IPS-15b (cell line): ENCODE results near the gene ABHD16A.
A peak's percentile ranks its signal among the peaks of the same experiment; 100 is the strongest.

Source experiments
- H3K27me3 ChIP-seq: one replicate; pipeline ENCODE4 v1.6.1; 2013; ENCODE audit warnings: low read length; ENCODE audit not compliant: control insufficient read depth, insufficient read depth
- H3K36me3 ChIP-seq: one replicate; pipeline ENCODE4 v1.6.1; 2013; ENCODE audit warnings: low read length; ENCODE audit not compliant: control insufficient read depth, insufficient read depth
- H3K4me1 ChIP-seq: one replicate; pipeline ENCODE4 v1.6.1; 2013; ENCODE audit warnings: mild to moderate bottlenecking, low read length; ENCODE audit not compliant: control insufficient read depth, insufficient read depth
- H3K4me3 ChIP-seq: one replicate; pipeline ENCODE4 v1.5.1; 2013; ENCODE audit warnings: low read depth, low read length
- H3K9ac ChIP-seq: one replicate; pipeline ENCODE4 v1.6.1; 2013; ENCODE audit warnings: low read depth, mild to moderate bottlenecking, low read length
- H3K9me3 ChIP-seq: one replicate; pipeline ENCODE4 v1.6.1; 2013; ENCODE audit warnings: mild to moderate bottlenecking, low read length; ENCODE audit not compliant: control insufficient read depth, insufficient read depth

The ABHD16A gene

DNA sequence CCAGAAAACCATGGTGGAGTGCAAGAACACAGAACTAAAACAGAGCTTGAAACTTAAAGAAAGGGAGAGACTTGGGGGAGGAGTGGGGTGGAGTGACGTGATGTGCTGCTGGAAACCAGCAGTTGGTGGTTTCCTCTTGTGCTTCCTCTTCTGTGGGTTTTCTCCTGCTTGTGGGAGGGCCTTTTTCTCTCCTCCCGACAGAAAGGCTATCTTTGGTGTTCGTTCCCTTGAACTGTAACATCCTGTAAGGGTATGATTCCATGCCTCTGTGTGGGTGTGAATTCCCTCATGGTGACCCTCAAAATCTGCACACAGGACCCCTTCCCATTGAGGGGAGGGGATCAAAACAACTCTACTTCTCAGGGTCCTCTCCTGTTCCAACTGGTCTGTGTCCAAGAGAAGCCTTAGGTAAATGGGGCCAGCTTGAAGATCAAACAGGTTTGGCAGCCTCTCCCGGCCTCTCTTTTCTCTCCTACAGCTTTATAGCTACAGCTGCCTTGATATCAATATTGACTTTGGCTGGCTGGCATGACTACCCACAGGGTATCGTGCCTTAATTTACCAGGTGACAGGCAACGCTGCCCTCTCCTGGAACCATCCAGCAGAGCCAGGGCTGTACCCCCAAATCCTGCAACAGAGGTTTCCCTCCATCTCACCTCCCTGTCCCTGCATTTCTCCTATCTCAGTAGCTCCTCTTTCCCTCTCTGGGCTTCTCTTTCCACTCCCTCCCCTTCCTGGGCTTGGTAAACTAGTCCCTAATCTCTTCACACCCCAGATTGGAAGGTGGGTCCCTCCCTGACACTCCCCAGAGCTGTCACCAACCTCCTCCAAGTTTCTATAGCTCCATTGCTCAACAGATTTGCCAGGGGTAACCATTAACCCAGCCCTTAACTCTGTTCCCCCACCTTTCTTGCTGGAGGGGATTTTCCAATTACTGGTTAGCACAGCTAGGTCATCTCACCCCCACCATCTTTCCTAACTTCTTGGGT is 35.2 kb upstream of the ABHD16A start:
- H3K4me3 ChIP-seq: peak overlapping the region; percentile 31
- H3K4me1 ChIP-seq: peaks cover 19% of the 10 kb centered on the region
- H3K36me3 ChIP-seq: peaks cover 17% of the 10 kb centered on the region
- no peaks in the 10 kb centered on the region for H3K9me3 ChIP-seq
- H3K27me3 ChIP-seq: no peaks in the 10 kb centered on the region
- no peak overlapping the region for H3K9ac ChIP-seq

DNA sequence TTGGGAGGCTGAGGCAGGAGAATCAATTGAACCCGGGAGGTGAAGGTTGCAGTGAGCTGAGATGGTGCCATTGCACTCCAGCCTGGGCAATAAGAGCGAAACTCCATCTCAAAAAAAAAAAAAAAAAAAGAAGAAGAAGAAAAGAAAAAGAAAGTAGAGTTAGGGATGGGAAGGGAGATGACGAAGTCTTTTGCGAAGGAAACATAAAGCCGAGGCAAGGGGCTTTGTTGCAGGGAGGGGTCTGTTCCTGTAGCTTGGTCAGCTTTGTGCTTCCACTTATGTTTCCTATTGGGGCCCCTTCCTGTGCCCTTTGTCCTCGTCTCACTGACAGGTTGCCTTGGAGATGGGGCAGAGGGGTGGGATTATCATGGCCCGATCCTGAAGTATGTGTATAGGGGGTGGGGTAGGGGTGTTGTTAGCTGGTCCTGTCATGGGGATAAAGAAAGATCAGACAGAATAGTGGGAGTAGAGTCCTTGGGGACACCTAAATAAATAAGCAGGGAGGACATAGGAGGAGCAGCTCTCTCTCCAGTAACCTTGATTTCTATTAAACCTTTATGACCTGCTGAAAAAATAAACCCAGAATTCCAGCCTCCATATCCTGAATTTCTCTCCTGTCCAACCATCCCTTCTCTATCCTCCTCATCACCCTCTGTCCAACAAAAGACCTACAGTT is 34.3 kb upstream of the ABHD16A start:
- H3K4me3 ChIP-seq: peak overlapping the region; percentile 31
- no peak overlapping the region for H3K9ac ChIP-seq
- H3K27me3 ChIP-seq: no peaks in the 10 kb centered on the region
- H3K36me3 ChIP-seq: peaks cover 17% of the 10 kb centered on the region
- peaks cover 19% of the 10 kb centered on the region for H3K4me1 ChIP-seq
- no peaks in the 10 kb centered on the region for H3K9me3 ChIP-seq

DNA sequence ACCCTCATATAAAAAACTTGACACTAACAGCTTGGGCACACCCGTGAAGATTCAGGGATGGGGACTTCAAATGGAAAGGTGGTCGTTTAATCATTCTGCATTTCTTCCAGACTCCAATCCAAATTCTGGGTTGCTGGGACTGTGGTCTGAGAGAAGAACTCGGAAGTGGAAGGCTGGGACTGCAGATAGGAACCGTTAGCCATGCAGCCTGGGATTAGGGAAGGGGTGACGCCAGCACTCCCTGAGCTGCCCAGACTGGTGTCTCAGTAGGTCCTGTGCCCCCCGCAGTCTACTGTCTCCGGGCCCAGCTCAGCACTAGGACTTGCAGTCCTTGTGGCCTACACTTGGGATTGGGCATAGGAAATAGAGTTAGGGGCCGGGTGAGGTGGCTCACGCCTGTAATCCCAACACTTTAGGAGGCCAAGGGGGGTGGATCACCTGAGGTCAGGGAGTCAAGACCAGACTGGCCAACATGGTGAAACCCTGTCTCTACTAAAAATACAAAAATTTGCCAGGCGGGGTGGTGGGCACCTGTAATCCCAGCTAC is 33.7 kb upstream of the ABHD16A start:
- Histone ChIP-seq H3K9me3 (no peaks in the 10 kb centered on the region), H3K36me3 (peaks cover 13% of the 10 kb centered on the region), H3K4me1 (peaks cover 19% of the 10 kb centered on the region), H3K9ac (no peak overlapping the region), H3K27me3 (no peaks in the 10 kb centered on the region), H3K4me3 (peak overlapping the region; percentile 98)

DNA sequence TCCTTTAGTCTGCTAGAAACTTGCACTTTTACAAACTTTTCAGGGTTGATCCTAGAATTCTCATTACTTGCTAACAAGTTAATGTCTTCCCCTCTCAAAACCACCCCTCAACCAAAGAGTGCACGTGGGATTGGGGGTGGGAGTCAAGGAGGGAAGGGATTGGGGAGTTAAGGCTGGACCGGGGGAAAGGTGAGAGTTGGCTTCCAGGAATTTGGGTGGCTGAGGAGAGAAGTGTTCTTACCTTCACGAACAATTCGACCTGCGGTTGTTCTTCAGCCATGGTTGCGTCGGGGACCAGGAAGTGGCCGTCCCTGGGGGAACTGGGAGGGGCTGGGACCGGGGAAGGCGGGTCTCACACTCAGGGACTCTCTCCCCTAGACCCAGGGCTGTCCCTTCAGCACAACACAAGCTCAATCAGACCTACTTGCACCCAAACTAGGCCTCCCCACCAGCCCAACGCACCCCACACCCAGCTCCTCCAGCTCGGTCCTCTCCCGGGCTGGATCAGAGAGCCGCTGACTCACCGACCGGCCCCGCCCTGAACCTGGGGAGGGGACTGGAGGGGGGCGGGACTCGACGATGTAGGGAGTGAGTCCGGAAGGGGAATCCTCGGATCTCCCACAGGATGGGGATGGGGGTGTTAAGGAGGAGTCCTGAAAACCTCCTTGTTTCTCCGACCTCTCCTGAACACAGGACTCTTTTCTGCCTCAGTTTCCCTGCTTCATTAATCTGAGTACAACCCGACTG is 33.1 kb upstream of the ABHD16A start, which contains the start of gene CLIC1:
CLIC1 (minus strand) TSS at position 510 of the 747 bp plus-strand sequence; CDS start at position 280, 230 bp downstream.
- peaks cover 11% of the 10 kb centered on the region for H3K36me3 ChIP-seq
- no peaks in the 10 kb centered on the region for H3K9me3 ChIP-seq
- peak within 1 kb of the TSS; percentile 82 for H3K9ac ChIP-seq
- H3K4me1 ChIP-seq: peaks cover 19% of the 10 kb centered on the region
- peak within 1 kb of the TSS; percentile 98 for H3K4me3 ChIP-seq
- H3K27me3 ChIP-seq: no peaks in the 10 kb centered on the region

DNA sequence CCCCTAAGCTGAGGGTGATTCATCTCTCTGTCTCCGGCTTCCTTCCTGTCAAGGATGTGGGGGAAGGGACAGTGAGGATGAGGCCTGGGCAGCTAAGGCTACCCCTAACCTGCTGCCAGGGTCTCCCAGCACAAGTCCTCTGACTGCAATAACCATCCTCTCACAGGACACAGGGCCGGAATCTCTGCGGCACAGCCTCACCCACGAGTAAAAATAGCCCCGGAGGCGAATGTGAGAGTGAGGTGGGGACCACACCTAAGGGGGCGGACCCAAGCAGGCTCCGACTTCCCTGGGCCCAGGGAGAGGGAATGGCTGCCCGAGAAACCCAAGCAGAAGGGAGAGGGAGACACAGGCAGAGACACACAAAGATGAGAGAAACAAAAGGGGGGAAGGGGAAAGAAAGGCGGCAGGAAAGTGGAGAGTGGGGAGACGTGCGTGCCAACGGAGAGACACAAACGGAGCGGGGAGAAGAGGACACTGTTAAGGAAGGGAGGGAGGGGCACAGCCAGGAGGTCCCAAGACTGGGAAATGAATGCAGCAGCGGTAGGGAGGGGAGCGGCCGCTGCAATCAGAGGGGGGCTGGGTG is 31.8 kb upstream of the ABHD16A start:
- no peaks in the 10 kb centered on the region for H3K27me3 ChIP-seq
- peak overlapping the region; percentile 82 for H3K9ac ChIP-seq
- H3K9me3 ChIP-seq: no peaks in the 10 kb centered on the region
- peak overlapping the region; percentile 98 for H3K4me3 ChIP-seq
- peaks cover 15% of the 10 kb centered on the region for H3K4me1 ChIP-seq
- peaks cover 15% of the 10 kb centered on the region for H3K36me3 ChIP-seq

DNA sequence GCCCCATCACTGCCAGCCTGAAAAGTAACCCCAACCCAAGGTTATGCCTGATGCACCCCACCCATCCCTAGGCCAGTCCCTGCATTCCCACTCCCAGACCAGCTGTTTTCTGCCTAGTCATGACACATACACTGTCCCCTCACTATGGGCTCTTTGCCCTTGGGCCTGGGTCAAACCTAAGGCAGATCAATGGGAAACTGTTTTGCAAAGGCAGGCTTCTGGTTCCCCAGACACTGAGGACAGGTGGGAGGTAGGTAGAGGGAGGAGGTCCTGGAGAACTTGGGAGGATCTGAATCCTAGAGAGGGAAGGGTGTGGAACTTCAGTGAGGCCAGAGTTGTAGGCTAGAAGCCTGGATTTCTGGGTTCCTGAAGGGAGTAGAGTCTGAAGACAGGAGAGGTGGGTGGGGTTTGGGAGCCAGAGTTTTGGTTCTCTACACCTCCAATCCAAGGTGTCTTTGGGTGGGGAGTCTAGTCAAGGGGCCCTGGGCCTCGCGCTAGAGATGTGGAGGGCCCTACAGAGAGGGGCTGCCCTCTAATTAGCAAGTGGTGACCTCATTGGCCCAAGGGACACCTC is 31.2 kb upstream of the ABHD16A start:
- H3K9me3 ChIP-seq: no peaks in the 10 kb centered on the region
- H3K36me3 ChIP-seq: peaks cover 15% of the 10 kb centered on the region
- no peaks in the 10 kb centered on the region for H3K27me3 ChIP-seq
- H3K9ac ChIP-seq: no peak overlapping the region
- H3K4me1 ChIP-seq: peaks cover 15% of the 10 kb centered on the region
- peak overlapping the region; percentile 98 for H3K4me3 ChIP-seq

DNA sequence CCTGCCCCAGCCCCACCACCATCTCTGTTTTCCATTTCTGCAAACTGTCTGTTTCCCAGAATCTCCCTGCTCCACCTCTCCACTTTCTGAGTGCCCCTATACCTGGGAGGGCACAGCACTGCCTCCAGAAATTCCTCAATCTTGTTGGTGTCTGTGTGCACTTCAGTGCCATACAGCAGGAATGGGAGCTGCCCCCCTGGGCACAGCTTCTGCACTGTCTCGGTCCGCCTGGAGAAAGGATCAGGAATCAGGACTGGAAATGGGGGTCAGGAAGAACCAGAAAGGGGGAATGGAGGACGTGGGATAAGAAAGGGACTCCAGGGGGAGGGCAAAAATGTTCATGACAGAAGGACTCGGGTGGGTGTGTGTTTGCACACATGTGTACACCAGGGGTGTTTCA is 30.6 kb upstream of the ABHD16A start:
- Histone ChIP-seq H3K27me3 (no peaks in the 10 kb centered on the region), H3K4me1 (peaks cover 15% of the 10 kb centered on the region), H3K36me3 (peaks cover 15% of the 10 kb centered on the region), H3K9ac (no peak overlapping the region), H3K4me3 (no peak overlapping the region), H3K9me3 (no peaks in the 10 kb centered on the region)

DNA sequence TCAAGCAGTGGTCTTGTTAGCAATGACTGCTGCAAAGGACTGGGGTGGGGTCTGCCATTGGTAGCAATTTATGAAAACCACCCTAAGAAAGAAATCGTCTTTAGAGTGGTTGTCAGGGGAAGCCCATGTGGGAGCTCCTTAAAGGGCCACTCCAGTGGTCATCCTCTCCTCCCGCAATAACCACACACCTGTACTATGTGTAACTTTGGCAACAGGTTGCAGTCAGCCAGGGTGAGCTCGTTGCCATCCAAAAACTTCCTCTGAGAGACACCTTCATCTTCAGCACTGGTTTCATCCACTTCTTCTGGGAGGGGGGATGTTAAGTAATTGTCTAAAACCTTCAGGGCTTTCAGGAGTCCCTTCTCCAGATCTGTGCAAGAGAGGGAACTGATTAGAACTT is 28.9 kb upstream of the ABHD16A start:
- Histone ChIP-seq H3K27me3 (no peaks in the 10 kb centered on the region), H3K9ac (no peak overlapping the region), H3K4me1 (peaks cover 9% of the 10 kb centered on the region), H3K4me3 (no peak overlapping the region), H3K36me3 (peaks cover 15% of the 10 kb centered on the region), H3K9me3 (no peaks in the 10 kb centered on the region)

DNA sequence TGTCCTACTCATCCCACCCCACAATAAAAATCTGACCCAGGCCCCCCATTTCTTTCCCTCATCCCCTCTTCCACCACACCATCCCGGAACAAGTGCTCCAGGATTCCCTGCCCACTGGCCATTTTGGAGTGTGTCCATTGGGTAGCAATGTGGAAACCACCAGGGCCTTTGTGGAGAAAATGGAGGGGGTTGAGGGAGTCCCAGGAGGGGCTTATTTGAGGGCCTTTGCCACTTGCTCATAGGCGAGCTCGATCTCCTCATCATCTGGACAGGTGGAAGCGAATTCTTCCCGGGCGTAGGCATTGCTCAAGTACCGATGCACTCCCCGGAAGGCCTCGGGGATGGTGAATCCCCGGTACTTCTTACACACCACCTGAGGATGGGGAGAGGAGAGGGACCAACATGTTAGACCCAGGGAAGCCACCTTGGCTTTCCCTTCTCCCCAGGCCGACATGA is 27.5 kb upstream of the ABHD16A start:
- H3K27me3 ChIP-seq: no peaks in the 10 kb centered on the region
- no peak overlapping the region for H3K9ac ChIP-seq
- H3K36me3 ChIP-seq: peaks cover 19% of the 10 kb centered on the region
- peak overlapping the region; percentile 93 for H3K4me3 ChIP-seq
- H3K4me1 ChIP-seq: peaks cover 5% of the 10 kb centered on the region
- H3K9me3 ChIP-seq: no peaks in the 10 kb centered on the region

DNA sequence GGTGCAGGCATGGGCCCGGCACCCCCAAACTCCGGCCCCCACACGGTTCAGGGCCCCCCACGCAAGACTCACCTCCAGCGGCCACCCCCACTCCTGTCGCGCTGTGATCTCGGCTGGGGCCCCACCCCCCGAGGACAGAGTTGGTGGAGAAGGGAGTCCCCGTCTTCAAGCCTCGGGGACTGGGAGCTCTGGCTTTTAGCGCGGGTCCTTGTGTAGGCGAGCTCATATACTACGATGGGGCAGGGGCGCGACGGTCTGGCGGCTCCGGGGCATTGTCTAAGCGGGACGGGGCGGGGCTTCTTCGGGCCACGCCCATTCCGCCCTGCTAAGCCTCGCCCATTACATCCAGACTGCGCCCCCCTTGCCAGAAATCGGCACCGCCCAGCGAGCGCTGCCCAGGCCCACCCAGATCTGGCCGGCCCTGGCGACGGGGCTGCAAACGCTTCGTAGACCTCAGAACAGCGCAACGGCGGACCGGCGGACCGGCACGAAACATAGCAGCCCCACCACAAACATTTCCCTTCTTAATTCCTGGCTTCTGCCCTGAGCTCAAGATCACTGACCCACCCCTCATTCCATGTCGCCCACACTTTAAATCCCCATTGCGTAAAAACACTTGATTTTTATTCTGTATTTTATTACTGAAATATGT is 27.0 kb upstream of the ABHD16A start:
- Histone ChIP-seq H3K4me3 (peak overlapping the region; percentile 93), H3K36me3 (peaks cover 19% of the 10 kb centered on the region), H3K4me1 (peaks cover 5% of the 10 kb centered on the region), H3K9ac (peak overlapping the region; percentile 26), H3K9me3 (no peaks in the 10 kb centered on the region), H3K27me3 (no peaks in the 10 kb centered on the region)
